SK-N-MC (cell line): Measurements from ENCODE around the gene GABRR1.
A peak's percentile ranks its signal among the peaks of the same experiment; 100 is the strongest.

Experiments
- EZH2 ChIP-seq: fragments of 200-600 bp; sonication (generic); IDR thresholded peaks from one replicate; pipeline ENCODE4 v1.6.1; 2017; ENCODE audit warnings: antibody characterized with exemption
- FOXP2 ChIP-seq: optimal IDR thresholded peaks from 2 replicates; pipeline ENCODE3; 2011; ENCODE audit warnings: mild to moderate bottlenecking, moderate library complexity; ENCODE audit not compliant: insufficient read depth; ENCODE audit errors: extremely low read length, control extremely low read depth
- POLR2AphosphoS5 ChIP-seq: IDR thresholded peaks from 2 replicates; pipeline ENCODE4 v1.6.1; 2012; ENCODE audit warnings: mild to moderate bottlenecking, low read depth, low read length, borderline replicate concordance

- peak; percentile 28; the same call in 1 of the 2 replicates for TF ChIP-seq POLR2AphosphoS5
- TF ChIP-seq EZH2: no peak
- no peak for TF ChIP-seq FOXP2
Observed at GRCh38 chr6:89242574-89243330, 25.6 kb upstream of the GABRR1 start.
